ENCODE measurements around the gene HOXC4. TPM values are rescaled to one million over a fixed set of nuclear protein-coding genes. Genes with fewer than 3 reads are reported as not detected.

The HOXC4 gene
- total and polyA plus RNA-seq, 2 donors (not counting 1 experiment from before 2014, with no cell fraction given), result 0.17 TPM

GRCh38 chr12:54019924-54020590 lies 33.6 kb upstream of the HOXC4 start:
- Histone ChIP-seq H3K4me3 (replicated peaks in 1 of 4; ENCODE audit: control extremely low read depth in 1 of 4, insufficient read depth in 1 of 4, low read depth in 3 of 4, low read length in 4 of 4) (no peak overlapping the region), H3K4me1 (ENCODE audit: control insufficient read depth, extremely low read depth, insufficient read depth, low read length) (no peaks in the 10 kb centered on the region), H3K9me3 (ENCODE audit: control insufficient read depth, insufficient read depth, low read depth, low read length) (no peaks in the 10 kb centered on the region), H4K20me1 (ENCODE audit: control insufficient read depth, extremely low read depth, insufficient read depth, low read length) (no peaks in the 10 kb centered on the region), H3K9ac (ENCODE audit: insufficient read depth, low read length) (no peak overlapping the region), H3K27me3 (ENCODE audit: control insufficient read depth, insufficient read depth, low read length) (peaks cover 36% of the 10 kb centered on the region), H3K79me2 (ENCODE audit: control insufficient read depth, insufficient read depth, low read length) (no peaks in the 10 kb centered on the region), H2AFZ (ENCODE audit: low read length) (no peak overlapping the region), H3K27ac (ENCODE audit: insufficient read depth, low read length) (no peak overlapping the region), H3K36me3 (ENCODE audit: control insufficient read depth, insufficient read depth, low read length) (no peaks in the 10 kb centered on the region), H3K4me2 (ENCODE audit: extremely low read depth, insufficient read depth, low read length) (no peak overlapping the region)
- TF ChIP-seq CTCF (conservative IDR thresholded peaks at IDR 0.05 in 1 of 2, IDR thresholded peaks at IDR 0.05 in 1 of 2; ENCODE audit: low read depth in 1 of 2, low read length in 2 of 2) (no peak), EZH2 (IDR thresholded peaks at IDR 0.05; ENCODE audit: low read length, missing control alignments) (no peak)
- DNase-seq (ENCODE audit: low read depth in 2 of 2), result no peak

- TF ChIP-seq CTCF (conservative IDR thresholded peaks at IDR 0.05 in 1 of 2, IDR thresholded peaks at IDR 0.05 in 1 of 2; ENCODE audit: low read depth in 1 of 2, low read length in 2 of 2), result no peak
- TF ChIP-seq EZH2 (IDR thresholded peaks at IDR 0.05; ENCODE audit: low read length, missing control alignments), result no peak
- Histone ChIP-seq H3K27ac (ENCODE audit: insufficient read depth, low read length) (no peak overlapping the region), H3K9ac (ENCODE audit: insufficient read depth, low read length) (no peak overlapping the region), H3K36me3 (ENCODE audit: control insufficient read depth, insufficient read depth, low read length) (no peaks in the 10 kb centered on the region), H3K9me3 (ENCODE audit: control insufficient read depth, insufficient read depth, low read depth, low read length) (no peaks in the 10 kb centered on the region), H2AFZ (ENCODE audit: low read length) (no peak overlapping the region), H3K79me2 (ENCODE audit: control insufficient read depth, insufficient read depth, low read length) (no peaks in the 10 kb centered on the region), H4K20me1 (ENCODE audit: control insufficient read depth, extremely low read depth, insufficient read depth, low read length) (no peaks in the 10 kb centered on the region), H3K4me3 (replicated peaks in 1 of 4; ENCODE audit: control extremely low read depth in 1 of 4, insufficient read depth in 1 of 4, low read depth in 3 of 4, low read length in 4 of 4) (no peak overlapping the region), H3K4me2 (ENCODE audit: extremely low read depth, insufficient read depth, low read length) (no peak overlapping the region), H3K4me1 (ENCODE audit: control insufficient read depth, extremely low read depth, insufficient read depth, low read length) (no peaks in the 10 kb centered on the region), H3K27me3 (ENCODE audit: control insufficient read depth, insufficient read depth, low read length) (peaks cover 32% of the 10 kb centered on the region)
- no peak for DNase-seq (ENCODE audit: low read depth in 2 of 2)
Observed at GRCh38 chr12:54020591-54021405, 32.8 kb upstream of the HOXC4 start.

GRCh38 chr12:54021432-54022013 lies 32.1 kb upstream of the HOXC4 start:
- H4K20me1 ChIP-seq (ENCODE audit: control insufficient read depth, extremely low read depth, insufficient read depth, low read length), result no peaks in the 10 kb centered on the region
- no peaks in the 10 kb centered on the region for H3K4me1 ChIP-seq (ENCODE audit: control insufficient read depth, extremely low read depth, insufficient read depth, low read length)
- no peak for DNase-seq (ENCODE audit: low read depth in 2 of 2)
- H3K4me2 ChIP-seq (ENCODE audit: extremely low read depth, insufficient read depth, low read length), result no peak overlapping the region
- no peak overlapping the region for H3K27ac ChIP-seq (ENCODE audit: insufficient read depth, low read length)
- H3K9ac ChIP-seq (ENCODE audit: insufficient read depth, low read length), result no peak overlapping the region
- H2AFZ ChIP-seq (ENCODE audit: low read length), result no peak overlapping the region
- TF ChIP-seq CTCF (conservative IDR thresholded peaks at IDR 0.05 in 1 of 2, IDR thresholded peaks at IDR 0.05 in 1 of 2; ENCODE audit: low read depth in 1 of 2, low read length in 2 of 2), result no peak
- no peak for TF ChIP-seq EZH2 (IDR thresholded peaks at IDR 0.05; ENCODE audit: low read length, missing control alignments)
- H3K9me3 ChIP-seq (ENCODE audit: control insufficient read depth, insufficient read depth, low read depth, low read length), result no peaks in the 10 kb centered on the region
- no peaks in the 10 kb centered on the region for H3K36me3 ChIP-seq (ENCODE audit: control insufficient read depth, insufficient read depth, low read length)
- H3K79me2 ChIP-seq (ENCODE audit: control insufficient read depth, insufficient read depth, low read length), result no peaks in the 10 kb centered on the region
- H3K4me3 ChIP-seq (replicated peaks in 1 of 4; ENCODE audit: control extremely low read depth in 1 of 4, insufficient read depth in 1 of 4, low read depth in 3 of 4, low read length in 4 of 4), result no peak overlapping the region
- peaks cover 36% of the 10 kb centered on the region for H3K27me3 ChIP-seq (ENCODE audit: control insufficient read depth, insufficient read depth, low read length)

Data from fibroblast of lung (primary cell).